Temporal lobe (tissue), 1 donor: ENCODE measurements around the gene COMP. TPM values are rescaled to one million over a fixed set of nuclear protein-coding genes. Genes with fewer than 3 reads are reported as not detected.

ENCODE experiments used
- total RNA-seq: library from RNA; depleted of rRNA; stranded (reverse); fragments of >200 nt; gene quantifications from one replicate; pipeline ENCODE4 v1.2.3, GENCODE V29; 2014

COMP gene
- total RNA-seq, 1 donor from 2014 or later = under 0.01 TPM

Other genes with a start within 250 kb of the COMP start
- 114 TPM for gene FKBP8, start 247.7 kb downstream of the COMP start, total RNA-seq
- 20.9 TPM for gene KXD1, start 233.4 kb downstream of the COMP start, total RNA-seq
- gene UBA52, start 219.4 kb downstream of the COMP start, total RNA-seq = 313 TPM
- gene REX1BD, start 202.5 kb downstream of the COMP start, total RNA-seq = 27.5 TPM
- 3.9 TPM for gene CRLF1, start 184.5 kb downstream of the COMP start, total RNA-seq
- 42.0 TPM for gene TMEM59L, start 178.4 kb downstream of the COMP start, total RNA-seq
- gene KLHL26, start 154.3 kb downstream of the COMP start, total RNA-seq = 8.6 TPM
- 13.3 TPM for gene CRTC1, start 107.6 kb downstream of the COMP start, total RNA-seq
- 37.1 TPM for gene UPF1, start 40.7 kb upstream of the COMP start, total RNA-seq
- gene CERS1, start 104.9 kb upstream of the COMP start, total RNA-seq = 22.4 TPM
- 65.2 TPM for gene COPE, start 128.1 kb upstream of the COMP start, total RNA-seq
- 43.8 TPM for gene DDX49, start 128.4 kb upstream of the COMP start, total RNA-seq
- 17.7 TPM for gene HOMER3, start 149.9 kb upstream of the COMP start, total RNA-seq
- 81.4 TPM for gene SUGP2, start 242.2 kb upstream of the COMP start, total RNA-seq
- gene ARMC6, start 242.3 kb upstream of the COMP start, total RNA-seq = 32.9 TPM